GM21529 (cell line): ENCODE measurements around the gene MSI2.

Experiments
- ATAC-seq: cut with Tn5 transposase; IDR thresholded peaks from one replicate; pipeline ENCODE4 v1.9.1; 2021; ENCODE audit not compliant: unreplicated experiment

Gene MSI2

GRCh38 chr17:57515662-57516211 is 259.4 kb downstream of the MSI2 start:
- ATAC-seq = no peak

GRCh38 chr17:57516290-57517230 is 260.2 kb downstream of the MSI2 start:
- ATAC-seq = no peak

GRCh38 chr17:57517273-57517631 is 260.9 kb downstream of the MSI2 start:
- ATAC-seq = no peak

- no peak for ATAC-seq
Measured at GRCh38 chr17:57517632-57518456, 261.5 kb downstream of the MSI2 start.

- no peak for ATAC-seq
Measured at GRCh38 chr17:57518587-57519581, 262.6 kb downstream of the MSI2 start.

- no peak for ATAC-seq
Measured at GRCh38 chr17:57519800-57520199, 263.5 kb downstream of the MSI2 start.

- no peak for ATAC-seq
Measured at GRCh38 chr17:57521606-57522005, 265.3 kb downstream of the MSI2 start.

GRCh38 chr17:57522042-57523005 is 266.0 kb downstream of the MSI2 start:
- ATAC-seq = no peak

DNA sequence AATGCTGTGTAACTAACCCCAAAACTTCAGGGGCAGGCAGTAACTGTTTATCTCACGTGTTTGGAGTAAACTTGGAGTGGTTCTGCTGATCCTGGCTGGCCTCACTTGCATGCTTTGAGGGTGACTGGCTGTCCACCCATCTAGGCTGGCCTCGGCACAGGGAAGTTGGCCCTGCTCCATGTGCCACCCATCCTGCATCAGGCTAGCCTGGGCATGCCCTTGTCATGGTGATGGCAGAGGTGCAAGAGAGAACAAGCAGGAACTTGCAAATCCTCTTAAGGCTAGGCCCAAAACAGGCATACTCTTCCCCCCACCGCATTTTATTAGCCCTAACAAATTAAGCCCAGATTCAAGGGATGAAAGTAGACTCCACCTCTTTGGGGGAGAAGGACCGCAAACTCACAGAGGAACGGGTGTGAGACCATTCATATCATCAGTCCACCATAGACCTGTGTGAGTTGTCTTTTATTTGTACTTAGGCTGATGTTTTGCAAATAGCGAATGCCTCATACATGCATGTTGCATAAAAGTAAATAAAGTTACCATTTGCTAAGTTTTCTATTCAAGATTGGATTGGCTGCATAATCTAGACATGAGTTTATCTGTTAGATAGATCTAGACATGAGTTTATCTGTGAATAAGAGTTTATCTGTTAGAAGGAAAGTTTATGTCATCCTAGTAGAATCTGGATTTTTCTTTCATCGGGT is 267.8 kb downstream of the MSI2 start:
- no peak for ATAC-seq

DNA sequence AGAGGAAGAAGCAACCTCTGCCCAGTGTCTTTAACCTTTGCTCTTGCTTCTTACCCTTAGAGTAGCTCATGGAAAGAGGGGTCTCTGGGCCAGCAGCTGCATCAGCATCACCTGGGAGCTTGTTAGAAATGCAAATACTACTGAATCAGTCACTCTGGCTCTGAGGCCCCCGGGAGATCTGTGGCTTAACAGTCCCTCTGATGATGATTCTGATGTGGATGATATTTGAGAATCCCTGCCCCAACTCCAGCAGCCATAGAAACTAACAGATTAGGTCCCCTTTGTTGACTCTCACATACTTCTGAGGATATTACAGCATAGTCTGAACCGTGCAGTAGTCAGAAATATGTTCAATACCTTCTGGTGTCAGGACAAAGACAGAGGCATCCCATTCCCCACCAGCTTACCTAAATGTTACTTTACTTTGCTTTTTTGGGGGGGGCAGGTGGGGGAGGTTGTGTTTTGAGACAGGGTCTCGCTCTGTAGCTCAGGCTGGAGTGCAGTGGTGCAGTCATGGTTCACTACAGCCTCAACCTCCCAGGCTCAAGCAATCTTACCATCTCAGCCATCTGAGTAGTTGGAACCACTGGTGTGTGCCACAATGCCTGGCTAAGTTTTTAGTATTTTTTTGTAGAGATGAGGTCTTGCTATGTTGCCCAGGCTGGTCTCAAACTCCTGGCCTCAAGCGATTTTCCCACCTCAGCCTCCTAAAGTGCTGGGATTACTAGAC is 268.7 kb downstream of the MSI2 start:
- no peak for ATAC-seq

GRCh38 chr17:57527221-57528057 is 271.1 kb downstream of the MSI2 start:
- ATAC-seq = no peak

DNA sequence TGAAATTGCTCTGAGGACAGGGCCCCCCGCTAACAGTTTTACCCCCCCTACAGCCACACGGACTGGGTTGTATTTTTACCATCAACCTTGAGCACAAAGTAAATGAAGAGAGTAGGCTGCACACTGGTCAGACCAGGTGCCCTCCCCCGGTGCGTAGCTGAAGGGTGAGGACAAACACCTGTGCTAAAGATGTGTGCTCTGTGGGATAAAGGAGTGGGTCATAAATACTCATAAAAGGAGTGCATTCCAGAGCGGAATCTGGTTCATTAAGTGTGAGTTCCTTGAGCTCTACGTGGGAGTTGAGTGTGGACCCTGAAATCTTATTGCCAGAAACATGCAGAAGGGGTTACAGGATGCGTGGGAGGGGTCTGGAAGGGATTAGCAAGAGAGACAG is 271.7 kb downstream of the MSI2 start:
- no peak for ATAC-seq

GRCh38 chr17:57530026-57530425 is 273.7 kb downstream of the MSI2 start:
- no peak for ATAC-seq

DNA sequence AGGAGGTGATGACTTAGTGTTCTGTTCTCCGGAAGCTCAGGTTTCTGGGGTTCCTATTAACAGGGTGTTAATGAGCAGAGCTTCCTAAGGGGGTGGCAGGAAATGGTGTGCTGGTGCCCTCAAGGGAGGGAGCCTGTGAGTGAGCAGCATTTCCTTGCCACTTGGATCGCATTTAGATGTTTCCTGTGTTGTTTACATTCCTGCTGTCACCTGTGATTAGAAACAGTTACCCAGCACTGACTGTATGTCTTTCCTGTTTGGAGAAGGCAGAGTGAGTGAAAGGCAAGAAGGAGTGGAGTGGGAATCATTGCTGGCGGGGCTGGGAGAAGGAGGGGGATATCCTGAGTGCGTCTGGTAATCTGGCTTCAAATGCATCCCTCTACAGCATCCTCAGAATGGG is 274.2 kb downstream of the MSI2 start:
- no peak for ATAC-seq

GRCh38 chr17:57531078-57531477 is 274.8 kb downstream of the MSI2 start:
- ATAC-seq = no peak

GRCh38 chr17:57531648-57532504 is 275.6 kb downstream of the MSI2 start:
- ATAC-seq = no peak
